ENCODE results near the gene PPP2R5D. TPM values are rescaled to one million over a fixed set of nuclear protein-coding genes. Genes with fewer than 3 reads are reported as not detected.

PPP2R5D gene
- polyA plus RNA-seq, 3 donors: 10.3 to 24.9 (median 14.9) TPM

DNA sequence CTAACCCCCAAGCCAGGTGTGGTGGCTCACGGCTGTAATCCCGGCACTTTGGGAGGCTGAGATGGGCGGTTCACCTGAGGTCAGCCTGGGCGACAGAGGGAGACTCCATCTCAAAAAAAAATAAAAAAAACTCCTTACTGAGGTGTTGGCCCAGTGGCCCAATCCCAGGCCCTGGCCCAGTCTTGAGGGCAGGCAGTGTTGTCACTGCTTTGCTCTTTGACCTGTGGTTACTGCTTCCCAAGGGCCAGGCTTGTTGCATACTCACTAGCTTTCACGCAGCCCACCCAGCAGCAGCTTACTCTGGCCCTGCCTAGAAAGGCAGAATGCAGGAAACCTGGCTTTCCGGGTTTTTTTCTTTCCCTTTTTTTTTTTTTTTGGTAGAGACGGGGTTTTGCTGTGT, 41.9 kb upstream of the PPP2R5D start:
- Histone ChIP-seq H3K9me3 (replicated peaks in 1 of 2; ENCODE audit: control insufficient read depth in 1 of 2, insufficient read depth in 1 of 2, low read length in 2 of 2) (no peaks in the 10 kb centered on the region), H3K27ac (ENCODE audit: low read depth in 1 of 2, low read length in 2 of 2) (no peak overlapping the region), H4K20me1 (ENCODE audit: insufficient read depth, low read length) (peaks cover 64% of the 10 kb centered on the region), H3K4me2 (replicated peaks; ENCODE audit: extremely low read depth, low read length, poor library complexity, severe bottlenecking) (no peak overlapping the region), H3K36me3 (replicated peaks in 1 of 2; ENCODE audit: control insufficient read depth in 1 of 2, insufficient read depth in 2 of 2, low read length in 2 of 2) (peaks cover 67 to 100% of the 10 kb centered on the region in 2 donors), H3K9ac (ENCODE audit: insufficient read depth, low read length, poor library complexity, severe bottlenecking) (no peak overlapping the region), H3K27me3 (ENCODE audit: control insufficient read depth in 2 of 2, insufficient read depth in 2 of 2, low read length in 2 of 2) (no peaks in the 10 kb centered on the region), H2AFZ (ENCODE audit: insufficient read depth, low read depth, low read length, poor library complexity, severe bottlenecking) (no peak overlapping the region), H3K79me2 (ENCODE audit: insufficient read depth, low read length) (peaks cover 21% of the 10 kb centered on the region), H3K4me1 (ENCODE audit: control insufficient read depth in 1 of 2, insufficient read depth in 2 of 2, low read length in 2 of 2) (no peaks in the 10 kb centered on the region), H3K4me3 (replicated peaks in 1 of 3; ENCODE audit: low read depth in 2 of 3, low read length in 3 of 3) (no peak overlapping the region)
- Mint-ChIP-seq H3K9me3 (peaks cover 0 to 2% (median 0%) of the 10 kb centered on the region in 7 donors), H3K27me3 (ENCODE audit: low read depth in 3 of 3) (peaks cover 0 to 2% (median 0%) of the 10 kb centered on the region in 3 donors), H3K4me1 (peaks cover 1% of the 10 kb centered on the region), H3K36me3 (peaks cover 71 to 88% of the 10 kb centered on the region in 2 donors), H3K4me3 (no peak overlapping the region), H3K27ac (peak overlapping the region in 2 of 7 donors; percentile 39 to 43)
- intact Hi-C loops (cut with micrococcal nuclease): loop anchor here in 1 of 2 donors (5.0 kb wide), 1 partner anchor 40 kb away; no protein-coding TSS in a partner anchor
- WGBS (ENCODE audit: insufficient coverage): 43% methylated on average over 2 of the region's 7 CpGs
- TF ChIP-seq, protein P1, sequence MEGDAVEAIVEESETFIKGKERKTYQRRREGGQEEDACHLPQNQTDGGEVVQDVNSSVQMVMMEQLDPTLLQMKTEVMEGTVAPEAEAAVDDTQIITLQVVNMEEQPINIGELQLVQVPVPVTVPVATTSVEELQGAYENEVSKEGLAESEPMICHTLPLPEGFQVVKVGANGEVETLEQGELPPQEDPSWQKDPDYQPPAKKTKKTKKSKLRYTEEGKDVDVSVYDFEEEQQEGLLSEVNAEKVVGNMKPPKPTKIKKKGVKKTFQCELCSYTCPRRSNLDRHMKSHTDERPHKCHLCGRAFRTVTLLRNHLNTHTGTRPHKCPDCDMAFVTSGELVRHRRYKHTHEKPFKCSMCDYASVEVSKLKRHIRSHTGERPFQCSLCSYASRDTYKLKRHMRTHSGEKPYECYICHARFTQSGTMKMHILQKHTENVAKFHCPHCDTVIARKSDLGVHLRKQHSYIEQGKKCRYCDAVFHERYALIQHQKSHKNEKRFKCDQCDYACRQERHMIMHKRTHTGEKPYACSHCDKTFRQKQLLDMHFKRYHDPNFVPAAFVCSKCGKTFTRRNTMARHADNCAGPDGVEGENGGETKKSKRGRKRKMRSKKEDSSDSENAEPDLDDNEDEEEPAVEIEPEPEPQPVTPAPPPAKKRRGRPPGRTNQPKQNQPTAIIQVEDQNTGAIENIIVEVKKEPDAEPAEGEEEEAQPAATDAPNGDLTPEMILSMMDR (IDR thresholded peaks at IDR 0.05): no peak
- no peak for DNase-seq

- H3K79me2 ChIP-seq (ENCODE audit: insufficient read depth, low read length): no peaks in the 10 kb centered on the region
- Mint-ChIP-seq H3K27me3 (ENCODE audit: low read depth in 3 of 3) (peaks cover 0 to 2% (median 2%) of the 10 kb centered on the region in 3 donors), H3K36me3 (peaks cover 47 to 71% of the 10 kb centered on the region in 2 donors), H3K4me3 (no peak overlapping the region), H3K9me3 (peaks cover 0 to 5% (median 0%) of the 10 kb centered on the region in 7 donors), H3K27ac (peak overlapping the region in 1 of 7 donors; percentile 21), H3K4me1 (no peaks in the 10 kb centered on the region)
- no peak overlapping the region for H2AFZ ChIP-seq (ENCODE audit: insufficient read depth, low read depth, low read length, poor library complexity, severe bottlenecking)
- no peak overlapping the region for H3K9ac ChIP-seq (ENCODE audit: insufficient read depth, low read length, poor library complexity, severe bottlenecking)
- H3K9me3 ChIP-seq (replicated peaks in 1 of 2; ENCODE audit: control insufficient read depth in 1 of 2, insufficient read depth in 1 of 2, low read length in 2 of 2): no peaks in the 10 kb centered on the region
- no peak for DNase-seq
- H3K27ac ChIP-seq (ENCODE audit: low read depth in 1 of 2, low read length in 2 of 2): no peak overlapping the region
- H4K20me1 ChIP-seq (ENCODE audit: insufficient read depth, low read length): peaks cover 9% of the 10 kb centered on the region
- no peaks in the 10 kb centered on the region for H3K4me1 ChIP-seq (ENCODE audit: control insufficient read depth in 1 of 2, insufficient read depth in 2 of 2, low read length in 2 of 2)
- H3K4me2 ChIP-seq (replicated peaks; ENCODE audit: extremely low read depth, low read length, poor library complexity, severe bottlenecking): no peak overlapping the region
- H3K27me3 ChIP-seq (ENCODE audit: control insufficient read depth in 2 of 2, insufficient read depth in 2 of 2, low read length in 2 of 2): no peaks in the 10 kb centered on the region
- peaks cover 27 to 59% of the 10 kb centered on the region in 2 donors for H3K36me3 ChIP-seq (replicated peaks in 1 of 2; ENCODE audit: control insufficient read depth in 1 of 2, insufficient read depth in 2 of 2, low read length in 2 of 2)
- TF ChIP-seq, protein P1 (IDR thresholded peaks at IDR 0.05): no peak
- H3K4me3 ChIP-seq (replicated peaks in 1 of 3; ENCODE audit: low read depth in 2 of 3, low read length in 3 of 3): no peak overlapping the region
- intact Hi-C loops (cut with micrococcal nuclease): no loop called here
Measured at GRCh38 chr6:42947950-42948349, 36.4 kb upstream of the PPP2R5D start.

Data from CD14-positive monocyte (primary cell).